SK-N-SH (cell line): ENCODE data around the gene KCNK17. TPM values are rescaled to one million over a fixed set of nuclear protein-coding genes. Genes with fewer than 3 reads are reported as not detected.

ENCODE experiments used
- CTCF ChIA-PET: fragments of 300-600, 350-600 bp; formaldehyde crosslinking; extraction: SDS; loops from one replicate; lab custom pipeline; 2021; lab: Yijun Ruan, JAX
- POLR2A ChIA-PET: fragments of 350-600 bp; sonication (Branson Sonifier 250); formaldehyde crosslinking; extraction: SDS; loops from one replicate; lab custom pipeline; 2020; ENCODE audit warnings: antibody characterized with exemption, inconsistent platforms; lab: Yijun Ruan, JAX
- DNase-seq: peaks from one replicate; pipeline ENCODE4 v3.0.0; 2012
- H2AFZ ChIP-seq: fragments of 200-600 bp; sonication (generic); 2 replicates; pipeline ENCODE4 v1.8.1; 2016; ENCODE audit warnings: antibody characterized with exemption, mild to moderate bottlenecking, low read depth
- H3F3A ChIP-seq: fragments of 200-600 bp; sonication (generic); replicated peaks from 2 replicates; pipeline ENCODE3; 2016; ENCODE audit warnings: antibody characterized with exemption, mild to moderate bottlenecking; ENCODE audit not compliant: insufficient read depth
- H3K27ac ChIP-seq, 2 experiments: fragments of 200-500 bp in 1 of 2; fragments of 200-600 bp in 1 of 2; sonication (Bioruptor generic) in 1 of 2; sonication (generic), shearing (Covaris generic) in 1 of 2; 2 replicates each; pipeline versions ENCODE4 v1.5.1 to v1.6.1; 2014 to 2016; ENCODE audit warnings: low read depth in 2 of 2, inconsistent platforms in 1 of 2, low read length in 1 of 2, mild to moderate bottlenecking in 1 of 2, mixed read lengths in 1 of 2
- H3K27me3 ChIP-seq: fragments of 200-600 bp; sonication (generic), shearing (Covaris generic); 2 replicates; pipeline ENCODE4 v1.6.1; 2016; ENCODE audit warnings: mixed run types; ENCODE audit not compliant: insufficient read depth
- H3K36me3 ChIP-seq, 2 experiments: fragments of 200-500 bp in 1 of 2; fragments of 200-600 bp in 1 of 2; sonication (Bioruptor generic) in 1 of 2; sonication (generic) in 1 of 2; replicated peaks in 1 of 2; 2 replicates each; pipeline versions ENCODE3 to v1.5.1; 2014 to 2016; ENCODE audit warnings: low read length in 1 of 2, mild to moderate bottlenecking in 1 of 2; ENCODE audit not compliant: insufficient read depth in 2 of 2, control insufficient read depth in 1 of 2
- H3K4me1 ChIP-seq, 2 experiments: fragments of 200-500 bp in 1 of 2; fragments of 200-600 bp in 1 of 2; sonication (Bioruptor generic) in 1 of 2; sonication (generic), shearing (Covaris generic) in 1 of 2; 2 replicates each; pipeline versions ENCODE4 v1.5.1 to v1.6.1; 2014 to 2016; ENCODE audit warnings: low read depth in 1 of 2, low read length in 1 of 2, mixed run types in 1 of 2; ENCODE audit not compliant: insufficient read depth in 2 of 2, control insufficient read depth in 1 of 2
- H3K4me2 ChIP-seq: fragments of 200-600 bp; sonication (generic), shearing (Covaris generic); 2 replicates; pipeline ENCODE4 v1.6.1; 2017; ENCODE audit warnings: mixed run types
- H3K4me3 ChIP-seq, 2 experiments: fragments of 200-500 bp in 1 of 2; fragments of 200-600 bp in 1 of 2; sonication (Bioruptor generic) in 1 of 2; sonication (generic), shearing (Covaris generic) in 1 of 2; 2 replicates each; pipeline versions ENCODE4 v1.5.1 to v1.8.1; 2014 to 2016; ENCODE audit warnings: low read depth in 2 of 2, inconsistent platforms in 1 of 2, low read length in 1 of 2, mild to moderate bottlenecking in 1 of 2, mixed read lengths in 1 of 2, moderate library complexity in 1 of 2
- H3K79me2 ChIP-seq: fragments of 200-600 bp; sonication (generic); 2 replicates; pipeline ENCODE4 v1.8.1; 2017; ENCODE audit warnings: mild to moderate bottlenecking; ENCODE audit not compliant: insufficient read depth
- H3K9ac ChIP-seq: fragments of 200-600 bp; sonication (generic); 2 replicates; pipeline ENCODE4 v1.6.1; 2017; ENCODE audit warnings: mixed run types
- H3K9me2 ChIP-seq: fragments of 200-600 bp; sonication (generic); 2 replicates; pipeline ENCODE4 v1.6.1; 2017; ENCODE audit warnings: mixed run types
- H3K9me3 ChIP-seq: fragments of 200-600 bp; sonication (generic); 2 replicates; pipeline ENCODE4 v1.6.1; 2017; ENCODE audit warnings: mixed run types, mild to moderate bottlenecking, moderate library complexity
- H4K20me1 ChIP-seq: fragments of 200-600 bp; sonication (generic); 2 replicates; pipeline ENCODE4 v1.6.1; 2017; ENCODE audit warnings: mild to moderate bottlenecking, mixed run types; ENCODE audit not compliant: insufficient read depth
- CTCF ChIP-seq: fragments of 200-600 bp; sonication (generic); IDR thresholded peaks from 2 replicates; pipeline ENCODE4 v1.6.1; 2017; ENCODE audit warnings: antibody characterized with exemption, mild to moderate bottlenecking, moderate library complexity
- FOSL2 ChIP-seq: IDR thresholded peaks from 2 replicates; pipeline ENCODE4 v1.4.0; 2012; ENCODE audit warnings: low read depth, mild to moderate bottlenecking, moderate library complexity, borderline replicate concordance
- FOXJ3 ChIP-seq: sonication (generic); formaldehyde crosslinking; IDR thresholded peaks from 2 replicates; pipeline ENCODE4 v1.5.1; 2020; ENCODE audit warnings: mild to moderate bottlenecking, missing genetic modification reagents
- FOXM1 ChIP-seq: IDR thresholded peaks from 2 replicates; pipeline ENCODE4 v1.4.0; 2012; ENCODE audit warnings: low read depth, mild to moderate bottlenecking
- GATA2 ChIP-seq: sonication (generic); formaldehyde crosslinking; IDR thresholded peaks from 2 replicates; pipeline ENCODE4 v1.5.0; 2020; ENCODE audit warnings: mild to moderate bottlenecking, missing genetic modification reagents
- IRF3 ChIP-seq: fragments of 150-350 bp; IDR thresholded peaks from 2 replicates; pipeline ENCODE4 v1.6.1; 2016; ENCODE audit warnings: mild to moderate bottlenecking, low read depth, low read length
- JUND ChIP-seq: IDR thresholded peaks from 2 replicates; pipeline ENCODE4 v1.4.0; 2012
- MXI1 ChIP-seq: IDR thresholded peaks from 2 replicates; pipeline ENCODE4 v1.6.1; 2012; ENCODE audit warnings: mild to moderate bottlenecking, low read depth, low read length, improper control_type of control experiment
- NFIC ChIP-seq: IDR thresholded peaks from 2 replicates; pipeline ENCODE4 v1.4.0; 2012; ENCODE audit warnings: borderline replicate concordance
- PBX3 ChIP-seq: IDR thresholded peaks from 2 replicates; pipeline ENCODE4; 2012
- RAD21 ChIP-seq: IDR thresholded peaks from 2 replicates; pipeline ENCODE4 v1.6.1; 2012; ENCODE audit warnings: mild to moderate bottlenecking, low read length
- SIN3A ChIP-seq: IDR thresholded peaks from 2 replicates; pipeline ENCODE4 v1.6.1; 2012; ENCODE audit warnings: low read depth, mild to moderate bottlenecking, low read length, moderate library complexity, borderline replicate concordance
- SMC3 ChIP-seq: IDR thresholded peaks from 2 replicates; pipeline ENCODE4 v1.6.1; 2012; ENCODE audit warnings: low read depth, low read length, improper control_type of control experiment
- YY1 ChIP-seq: IDR thresholded peaks from 2 replicates; pipeline ENCODE4 v1.4.0; 2012; ENCODE audit warnings: low read depth, mild to moderate bottlenecking
- ZBTB33 ChIP-seq: IDR thresholded peaks from 2 replicates; pipeline ENCODE4 v1.4.0; 2012; ENCODE audit warnings: low read depth, borderline replicate concordance
- WGBS: methylation state at CpG from one replicate; pipeline ENCODE4 v1.1.6; 2017; ENCODE audit warnings: low lambda C conversion rate; 5-methylcytosine and 5-hydroxymethylcytosine counted together
- polyA plus RNA-seq, 3 experiments: library from polyadenylated mRNA; depleted of rRNA; stranded (reverse); fragments of >200 nt; gene quantifications; 2 replicates each; pipeline ENCODE4 v1.2.3, GENCODE V29; 2012

The KCNK17 gene
- polyA plus RNA-seq, 1 of the 3 experiments (the other 2 are of a cell fraction), result not detected

GRCh38 chr6:39260953-39261352, 53.3 kb downstream of the KCNK17 start:
- Histone ChIP-seq H3K9me2 (no peaks in the 10 kb centered on the region), H3K9me3 (no peaks in the 10 kb centered on the region), H3K4me1 (no peaks in the 10 kb centered on the region), H2AFZ (no peak overlapping the region), H3F3A (no peaks in the 10 kb centered on the region), H3K9ac (no peak overlapping the region), H3K27ac (no peak overlapping the region), H4K20me1 (no peaks in the 10 kb centered on the region), H3K4me2 (no peak overlapping the region), H3K4me3 (no peak overlapping the region), H3K79me2 (no peaks in the 10 kb centered on the region), H3K36me3 (no peaks in the 10 kb centered on the region), H3K27me3 (no peaks in the 10 kb centered on the region)
- CTCF ChIA-PET, result interaction anchor here (1.1 to 1.5 kb wide), 2 partner anchors 42 to 48 kb away, joined by 3 to 4 read pairs; no protein-coding TSS in a partner anchor
- WGBS, result 3% methylated on average over 2 of the region's 2 CpGs
- no peak for DNase-seq
- TF ChIP-seq FOXJ3 (CRISPR knock-in tag), result no peak
- no peak for TF ChIP-seq MXI1
- POLR2A ChIA-PET, result no interaction called here

GRCh38 chr6:39260456-39260855, 53.8 kb downstream of the KCNK17 start:
- no peaks in the 10 kb centered on the region for H3K27me3 ChIP-seq
- H3K9me2 ChIP-seq, result no peaks in the 10 kb centered on the region
- no peak overlapping the region for H3K4me3 ChIP-seq
- no peaks in the 10 kb centered on the region for H3F3A ChIP-seq
- no peak for TF ChIP-seq FOSL2
- H3K27ac ChIP-seq, result no peak overlapping the region
- no peaks in the 10 kb centered on the region for H3K9me3 ChIP-seq
- H3K36me3 ChIP-seq, result no peaks in the 10 kb centered on the region
- POLR2A ChIA-PET, result no interaction called here
- CTCF ChIA-PET, result interaction anchor here (1.1 to 1.5 kb wide), 2 partner anchors 43 to 49 kb away, joined by 3 to 4 read pairs; no protein-coding TSS in a partner anchor
- H3K4me2 ChIP-seq, result no peak overlapping the region
- WGBS, result 37% methylated on average over 2 of the region's 2 CpGs
- DNase-seq, result no peak
- H3K4me1 ChIP-seq, result no peaks in the 10 kb centered on the region
- no peaks in the 10 kb centered on the region for H4K20me1 ChIP-seq
- H2AFZ ChIP-seq, result no peak overlapping the region
- H3K9ac ChIP-seq, result no peak overlapping the region
- no peaks in the 10 kb centered on the region for H3K79me2 ChIP-seq

- no peak for DNase-seq
- H3K36me3 ChIP-seq, result no peaks in the 10 kb centered on the region
- H3K9me2 ChIP-seq, result no peaks in the 10 kb centered on the region
- no peaks in the 10 kb centered on the region for H3K27me3 ChIP-seq
- no peak overlapping the region for H3K4me3 ChIP-seq
- H3K4me2 ChIP-seq, result no peak overlapping the region
- no peaks in the 10 kb centered on the region for H4K20me1 ChIP-seq
- POLR2A ChIA-PET, result no interaction called here
- 63% methylated on average over 2 of the region's 2 CpGs for WGBS
- H3K4me1 ChIP-seq, result 0 out of 4 replicates have a peak, but pooled peaks cover 0 to 2% of the 10 kb centered on the region in 2 experiments
- H3K9me3 ChIP-seq, result no peaks in the 10 kb centered on the region
- H3K9ac ChIP-seq, result no peak overlapping the region
- TF ChIP-seq NFIC, result no peak
- no peak for TF ChIP-seq CTCF
- TF ChIP-seq ZBTB33, result no peak
- TF ChIP-seq PBX3, result no peak
- TF ChIP-seq YY1, result no peak
- TF ChIP-seq SIN3A, result no peak
- TF ChIP-seq GATA2, result no peak
- no peak for TF ChIP-seq JUND
- no peak for TF ChIP-seq IRF3
- no peak for TF ChIP-seq FOXM1
- no peak for TF ChIP-seq SMC3
- no peak for TF ChIP-seq RAD21
- no peaks in the 10 kb centered on the region for H3F3A ChIP-seq
- no peaks in the 10 kb centered on the region for H3K79me2 ChIP-seq
- CTCF ChIA-PET, result interaction anchor here (0.6 to 1.7 kb wide), 4 partner anchors 10 to 353 kb away, joined by 3 to 5 read pairs (median 4); no protein-coding TSS in a partner anchor
- H3K27ac ChIP-seq, result no peak overlapping the region
- H2AFZ ChIP-seq, result no peak overlapping the region
Observed at GRCh38 chr6:39256294-39256940, 57.8 kb downstream of the KCNK17 start.
